NT2/D1 (cell line): ENCODE data around the gene MGAT4B.
A peak's percentile ranks its signal among the peaks of the same experiment; 100 is the strongest.

ENCODE experiments used
- DNase-seq: peaks from one replicate; pipeline ENCODE4 v3.0.0-alpha.2; 2011; ENCODE audit warnings: low read depth, low spot score
- H3K27me3 ChIP-seq: 2 replicates; pipeline ENCODE4 v1.6.0; 2011; ENCODE audit warnings: mild to moderate bottlenecking; ENCODE audit not compliant: insufficient read length, insufficient read depth
- H3K36me3 ChIP-seq: 2 replicates; pipeline ENCODE4 v1.6.1; 2011; ENCODE audit warnings: mild to moderate bottlenecking, low read length, mixed read lengths; ENCODE audit not compliant: insufficient read depth, insufficient read length
- H3K4me1 ChIP-seq: 2 replicates; pipeline ENCODE4 v1.5.1; 2011; ENCODE audit not compliant: insufficient read depth, insufficient read length
- H3K4me3 ChIP-seq: 2 replicates; pipeline ENCODE4 v1.5.1; 2011; ENCODE audit warnings: low read depth; ENCODE audit not compliant: insufficient read length
- H3K9ac ChIP-seq: 2 replicates; pipeline ENCODE4 v1.6.0; 2011; ENCODE audit warnings: low read depth; ENCODE audit not compliant: insufficient read length
- H3K9me3 ChIP-seq: 2 replicates; pipeline ENCODE4 v1.5.1; 2011; ENCODE audit warnings: mild to moderate bottlenecking, low read length; ENCODE audit not compliant: insufficient read depth
- SUZ12 ChIP-seq: IDR thresholded peaks from 2 replicates; pipeline ENCODE4 v1.6.1; 2011; ENCODE audit not compliant: insufficient read length, insufficient read depth; ENCODE audit errors: extremely low read depth
- YY1 ChIP-seq: IDR thresholded peaks from 2 replicates; pipeline ENCODE4 v1.6.1; 2011; ENCODE audit not compliant: insufficient read length, insufficient read depth
- ZNF274 ChIP-seq: IDR thresholded peaks from 2 replicates; pipeline ENCODE4 v1.6.1; 2011; ENCODE audit warnings: mild to moderate bottlenecking, low read depth, low read length

MGAT4B gene

DNA sequence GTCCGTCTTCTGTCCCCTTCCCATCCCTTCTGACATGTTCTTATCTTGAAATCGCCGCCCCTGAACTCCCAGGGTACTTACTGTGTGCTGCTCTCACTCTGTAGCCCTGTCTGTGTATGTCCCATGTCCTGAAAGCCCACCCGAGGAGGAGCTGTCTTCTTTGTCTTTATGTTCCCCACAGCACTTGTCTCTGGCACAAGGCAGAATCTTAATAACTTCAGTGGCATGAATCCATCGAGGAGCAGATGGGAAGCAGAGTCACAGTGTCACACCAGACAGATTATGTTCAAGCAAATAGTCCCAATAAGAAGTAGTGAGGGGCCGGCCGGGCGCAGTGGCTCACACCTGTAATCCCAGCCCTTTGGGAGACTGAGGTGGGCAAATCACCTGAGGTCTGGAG lies 42.6 kb downstream of the MGAT4B start:
- Histone ChIP-seq H3K9ac (no peak overlapping the region), H3K36me3 (peaks cover 38% of the 10 kb centered on the region), H3K27me3 (no peaks in the 10 kb centered on the region), H3K4me3 (no peak overlapping the region), H3K4me1 (peaks cover 18% of the 10 kb centered on the region), H3K9me3 (no peaks in the 10 kb centered on the region)
- TF ChIP-seq YY1 (no peak), ZNF274 (no peak), SUZ12 (no peak)
- DNase-seq: no peak

DNA sequence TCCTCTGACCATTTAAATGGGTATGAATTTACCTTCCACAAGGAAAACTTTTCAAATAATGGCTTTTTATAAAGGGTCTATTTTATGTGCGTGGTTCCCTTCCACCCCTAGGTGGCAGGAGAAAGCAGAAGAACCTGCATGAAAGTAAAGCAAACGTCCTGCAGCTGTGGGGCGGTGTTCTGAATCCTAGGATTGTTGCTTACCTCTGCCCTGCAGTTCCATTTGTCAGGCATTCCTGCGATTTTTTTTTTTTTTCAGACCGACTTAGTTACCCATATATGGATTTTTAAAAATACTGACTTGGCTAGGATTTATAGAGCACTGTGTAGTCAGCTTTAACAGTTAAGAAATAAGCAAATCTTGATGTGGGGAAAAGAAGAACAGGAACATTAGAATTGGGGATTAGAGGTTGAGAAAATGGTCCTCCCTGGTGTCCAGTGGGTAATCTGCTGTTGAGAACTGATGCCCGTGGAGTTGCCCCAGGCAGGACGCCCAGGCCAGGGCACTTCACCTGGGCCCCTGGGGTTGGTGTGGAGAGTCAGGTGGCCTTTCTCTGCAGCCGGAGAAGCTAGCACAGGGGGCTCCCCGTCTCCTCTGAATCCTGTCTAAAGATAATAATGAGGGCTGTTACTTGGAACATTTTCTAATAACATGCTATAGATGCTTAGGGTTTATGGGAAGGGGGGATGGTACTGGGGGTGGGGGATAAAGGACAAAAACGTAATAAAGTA lies 43.3 kb downstream of the MGAT4B start:
- Histone ChIP-seq H3K9ac (no peak overlapping the region), H3K4me1 (peaks cover 18% of the 10 kb centered on the region), H3K36me3 (peaks cover 31% of the 10 kb centered on the region), H3K9me3 (no peaks in the 10 kb centered on the region), H3K27me3 (no peaks in the 10 kb centered on the region), H3K4me3 (no peak overlapping the region)
- TF ChIP-seq YY1 (no peak), SUZ12 (no peak), ZNF274 (no peak)
- DNase-seq: peak; percentile 40

- no peak for TF ChIP-seq SUZ12
- TF ChIP-seq YY1: no peak
- no peak for TF ChIP-seq ZNF274
- Histone ChIP-seq H3K36me3 (peaks cover 25% of the 10 kb centered on the region), H3K9me3 (no peaks in the 10 kb centered on the region), H3K9ac (no peak overlapping the region), H3K4me1 (peaks cover 18% of the 10 kb centered on the region), H3K4me3 (no peak overlapping the region), H3K27me3 (no peaks in the 10 kb centered on the region)
- no peak for DNase-seq
Measured at GRCh38 chr5:179762781-179763176, 43.9 kb downstream of the MGAT4B start.

DNA sequence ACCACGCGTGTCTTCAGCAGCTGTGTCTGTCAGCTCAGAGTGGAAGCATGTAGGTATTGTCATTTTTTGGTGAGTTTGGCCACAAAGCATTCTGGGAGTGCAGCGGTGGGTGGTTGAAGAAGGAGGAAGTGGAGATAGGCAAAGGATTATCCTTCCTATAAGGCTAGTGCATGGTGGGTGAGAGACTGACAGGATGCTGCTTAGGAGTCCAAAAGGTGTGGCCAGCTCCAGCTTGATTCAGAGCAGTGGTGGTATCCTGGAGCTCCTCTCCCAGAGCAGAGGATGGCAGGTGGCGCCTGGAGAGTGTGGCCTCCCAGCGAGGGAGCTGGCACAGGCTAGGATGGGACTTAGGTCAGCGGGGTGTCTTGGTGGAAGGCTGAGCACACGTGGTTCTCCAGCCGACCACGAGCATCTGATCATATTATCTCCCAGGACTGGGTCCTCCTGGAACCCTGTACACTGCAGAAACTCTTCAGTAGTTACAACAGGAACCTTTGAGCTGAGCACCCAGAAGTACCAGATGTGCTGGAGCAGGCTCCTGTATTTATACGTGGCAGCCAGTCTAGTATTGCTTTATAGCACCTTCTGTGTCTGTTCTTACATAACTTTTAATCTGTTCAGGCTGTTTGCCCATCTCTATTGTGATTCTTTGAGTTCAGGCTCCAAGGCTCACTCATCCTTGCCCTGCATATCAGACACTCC lies 44.4 kb downstream of the MGAT4B start:
- no peak overlapping the region for H3K9ac ChIP-seq
- H3K4me3 ChIP-seq: no peak overlapping the region
- no peak for DNase-seq

GRCh38 chr5:179759581-179760551 lies 46.8 kb downstream of the MGAT4B start:
- H3K4me3 ChIP-seq: no peak overlapping the region
- no peak for DNase-seq
- no peaks in the 10 kb centered on the region for H3K9me3 ChIP-seq
- H3K4me1 ChIP-seq: peaks cover 6% of the 10 kb centered on the region
- H3K9ac ChIP-seq: no peak overlapping the region
- H3K27me3 ChIP-seq: no peaks in the 10 kb centered on the region
- TF ChIP-seq ZNF274 (no peak), SUZ12 (no peak), YY1 (no peak)
- no peaks in the 10 kb centered on the region for H3K36me3 ChIP-seq

More for the DNA sequence above, 44.4 kb downstream of the MGAT4B start:
- TF ChIP-seq ZNF274 (no peak), YY1 (no peak), SUZ12 (no peak)
- Histone ChIP-seq H3K4me1 (peaks cover 18% of the 10 kb centered on the region), H3K27me3 (no peaks in the 10 kb centered on the region), H3K36me3 (peaks cover 20% of the 10 kb centered on the region), H3K9me3 (no peaks in the 10 kb centered on the region)

GRCh38 chr5:179758955-179759354 lies 47.7 kb downstream of the MGAT4B start:
- Histone ChIP-seq H3K36me3 (no peaks in the 10 kb centered on the region), H3K4me1 (peaks cover 6% of the 10 kb centered on the region), H3K27me3 (no peaks in the 10 kb centered on the region), H3K9me3 (no peaks in the 10 kb centered on the region), H3K9ac (no peak overlapping the region), H3K4me3 (no peak overlapping the region)
- DNase-seq: no peak
- TF ChIP-seq YY1 (no peak), SUZ12 (no peak), ZNF274 (no peak)

DNA sequence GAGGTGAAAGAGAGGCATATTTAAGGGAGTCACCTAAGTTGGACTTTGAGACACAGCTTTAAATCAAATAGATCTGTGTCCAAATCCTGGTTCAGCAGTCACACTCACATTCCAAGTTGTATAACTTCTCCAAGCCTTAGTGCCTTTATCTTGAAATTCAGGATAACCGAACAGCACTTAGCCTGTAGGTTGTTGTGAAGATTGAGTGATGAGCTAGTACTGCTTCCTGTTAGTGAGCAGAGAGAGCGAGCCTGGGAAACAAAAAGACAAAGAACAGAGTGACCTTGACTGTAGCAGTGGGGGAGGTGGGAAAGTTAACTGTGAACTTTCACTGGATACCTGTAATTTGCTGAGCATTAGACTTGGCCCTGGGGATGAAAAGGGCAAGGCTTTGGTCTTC lies 51.6 kb downstream of the MGAT4B start:
- TF ChIP-seq YY1 (no peak), SUZ12 (no peak), ZNF274 (no peak)
- Histone ChIP-seq H3K9me3 (no peaks in the 10 kb centered on the region), H3K9ac (no peak overlapping the region), H3K27me3 (no peaks in the 10 kb centered on the region), H3K4me1 (peaks cover 3% of the 10 kb centered on the region), H3K4me3 (no peak overlapping the region), H3K36me3 (peaks cover 8% of the 10 kb centered on the region)
- DNase-seq: peak; percentile 32
